Vagina (tissue), 2 donors: ENCODE data around the gene CDK14. TPM values are rescaled to one million over a fixed set of nuclear protein-coding genes. Genes with fewer than 3 reads are reported as not detected.

Experiments
- DNase-seq, 2 donors: peaks; one replicate each; pipeline ENCODE4 v3.0.0-alpha.2; 2017; ENCODE audit errors: extremely low spot score in 2 of 2
- H3K27ac ChIP-seq: fragments of 200-600 bp; sonication (generic); one replicate; pipeline ENCODE4 v1.5.1; 2019
- H3K27me3 ChIP-seq: fragments of 200-600 bp; sonication (generic); one replicate; pipeline ENCODE4 v1.5.1; 2019
- H3K36me3 ChIP-seq, 2 donors: fragments of 200-600 bp; sonication (generic); one replicate each; pipeline ENCODE4 v1.5.1; 2017 to 2019
- H3K4me1 ChIP-seq: fragments of 200-600 bp; sonication (generic); one replicate; pipeline ENCODE4 v1.5.1; 2019
- H3K4me3 ChIP-seq, 2 donors: fragments of 200-600 bp; sonication (generic); 1 replicate in 1 of 2; 2 replicates in 1 of 2; pipeline ENCODE4 v1.5.1; 2016 to 2019
- H3K9me3 ChIP-seq: fragments of 200-600 bp; sonication (generic); one replicate; pipeline ENCODE4 v1.5.1; 2019
- POLR2A ChIP-seq, 2 donors: fragments of 450-650 bp; IDR thresholded peaks; one replicate each; pipeline ENCODE4 v1.6.1; 2017; ENCODE audit warnings: antibody characterized with exemption in 2 of 2, mild to moderate bottlenecking in 2 of 2, moderate library complexity in 2 of 2
- POLR2AphosphoS5 ChIP-seq, 2 donors: sonication (generic); formaldehyde crosslinking; IDR thresholded peaks; one replicate each; pipeline ENCODE4 v1.9.0; 2017; ENCODE audit warnings: antibody characterized with exemption in 2 of 2, mild to moderate bottlenecking in 2 of 2, low read depth in 1 of 2; ENCODE audit not compliant: insufficient read depth in 1 of 2
- intact Hi-C: fragments of 100-400 bp; cut with DNase I; formaldehyde crosslinking; loops from one replicate; pipeline ENCODE4 v1.15.1; 2023
- total RNA-seq: library from RNA; depleted of rRNA; stranded (reverse); fragments of >200 nt; gene quantifications from one replicate; pipeline ENCODE4 v1.2.3, GENCODE V29; 2016
- TF ChIP-seq, protein P1 (sequence below), 3 experiments: fragments of 450-650 bp in 2 of 3; fragments of 200-600 bp in 1 of 3; sonication (generic) in 1 of 3; IDR thresholded peaks; one replicate each; pipeline ENCODE4 v1.5.1; 2017 to 2019; ENCODE audit warnings: antibody characterized with exemption in 3 of 3, mild to moderate bottlenecking in 2 of 3, moderate library complexity in 2 of 3

The CDK14 gene
- total RNA-seq, 1 donor from 2014 or later: 21.6 TPM

DNA sequence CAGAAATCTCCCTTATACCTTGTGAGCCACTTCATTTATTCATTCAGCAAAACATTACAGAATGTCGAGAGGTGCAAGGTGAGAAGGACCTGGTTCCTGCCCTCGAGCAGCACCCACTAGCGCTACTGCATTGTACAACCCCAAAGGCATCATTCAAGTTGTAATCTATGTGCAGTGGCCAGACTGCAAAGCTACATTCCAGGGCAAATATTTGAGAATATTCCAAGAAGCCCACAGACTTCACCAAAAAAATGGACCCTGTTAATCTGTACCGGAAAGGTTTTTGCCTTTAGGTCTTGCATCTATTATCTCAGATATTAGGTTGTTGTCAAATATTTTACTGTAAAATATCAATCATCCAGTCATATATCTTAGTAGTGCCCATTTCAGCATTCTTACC is 372.8 kb downstream of the CDK14 start:
- no peaks in the 10 kb centered on the region for H3K4me1 ChIP-seq
- intact Hi-C loops: no loop called here
- no peak for DNase-seq
- H3K9me3 ChIP-seq: no peaks in the 10 kb centered on the region
- H3K36me3 ChIP-seq: no peaks in the 10 kb centered on the region
- H3K4me3 ChIP-seq: no peak overlapping the region
- TF ChIP-seq, protein P1, sequence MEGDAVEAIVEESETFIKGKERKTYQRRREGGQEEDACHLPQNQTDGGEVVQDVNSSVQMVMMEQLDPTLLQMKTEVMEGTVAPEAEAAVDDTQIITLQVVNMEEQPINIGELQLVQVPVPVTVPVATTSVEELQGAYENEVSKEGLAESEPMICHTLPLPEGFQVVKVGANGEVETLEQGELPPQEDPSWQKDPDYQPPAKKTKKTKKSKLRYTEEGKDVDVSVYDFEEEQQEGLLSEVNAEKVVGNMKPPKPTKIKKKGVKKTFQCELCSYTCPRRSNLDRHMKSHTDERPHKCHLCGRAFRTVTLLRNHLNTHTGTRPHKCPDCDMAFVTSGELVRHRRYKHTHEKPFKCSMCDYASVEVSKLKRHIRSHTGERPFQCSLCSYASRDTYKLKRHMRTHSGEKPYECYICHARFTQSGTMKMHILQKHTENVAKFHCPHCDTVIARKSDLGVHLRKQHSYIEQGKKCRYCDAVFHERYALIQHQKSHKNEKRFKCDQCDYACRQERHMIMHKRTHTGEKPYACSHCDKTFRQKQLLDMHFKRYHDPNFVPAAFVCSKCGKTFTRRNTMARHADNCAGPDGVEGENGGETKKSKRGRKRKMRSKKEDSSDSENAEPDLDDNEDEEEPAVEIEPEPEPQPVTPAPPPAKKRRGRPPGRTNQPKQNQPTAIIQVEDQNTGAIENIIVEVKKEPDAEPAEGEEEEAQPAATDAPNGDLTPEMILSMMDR (IDR thresholded peaks at IDR 0.05): no peak
- no peaks in the 10 kb centered on the region for H3K27me3 ChIP-seq
- H3K27ac ChIP-seq: no peak overlapping the region

DNA sequence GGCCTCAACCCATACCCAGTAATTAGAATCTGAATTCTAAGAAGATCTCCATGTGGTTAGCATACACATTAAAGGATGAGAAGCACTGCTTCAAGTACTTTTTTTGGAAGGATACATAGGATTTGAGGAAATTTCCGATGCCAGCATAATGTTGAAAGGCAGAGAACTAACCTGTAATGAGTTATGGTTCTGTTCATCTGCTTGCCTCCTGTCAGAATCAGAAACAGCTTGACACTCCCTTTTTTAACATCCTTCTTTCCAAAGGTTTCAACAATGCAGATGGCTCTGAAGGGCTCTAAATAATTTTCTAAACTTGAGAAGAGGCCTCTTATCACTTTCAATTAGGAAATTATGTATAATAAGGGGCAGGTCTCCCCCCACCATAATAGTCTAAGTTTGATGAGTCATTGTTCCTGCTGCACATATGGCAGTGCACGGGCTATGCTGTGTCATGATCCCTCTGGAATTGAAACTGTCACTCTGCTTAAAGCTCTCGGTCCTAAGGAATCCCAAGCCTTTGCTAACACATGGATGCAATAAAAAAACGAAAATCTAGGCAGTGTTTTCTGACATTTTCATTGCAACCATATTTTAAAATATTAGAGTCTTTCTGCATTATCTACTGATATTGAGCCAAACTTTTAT is 376.9 kb downstream of the CDK14 start:
- no peak overlapping the region for H3K27ac ChIP-seq
- H3K9me3 ChIP-seq: no peaks in the 10 kb centered on the region
- intact Hi-C loops: no loop called here
- H3K4me1 ChIP-seq: no peaks in the 10 kb centered on the region
- no peaks in the 10 kb centered on the region for H3K27me3 ChIP-seq
- no peaks in the 10 kb centered on the region for H3K36me3 ChIP-seq
- TF ChIP-seq POLR2A (IDR thresholded peaks at IDR 0.05) (no peak), POLR2AphosphoS5 (IDR thresholded peaks at IDR 0.05; ENCODE audit: insufficient read depth in 1 of 2, low read depth in 1 of 2) (no peak)
- TF ChIP-seq, protein P1 (IDR thresholded peaks at IDR 0.05): no peak
- DNase-seq: no peak
- H3K4me3 ChIP-seq: no peak overlapping the region

DNA sequence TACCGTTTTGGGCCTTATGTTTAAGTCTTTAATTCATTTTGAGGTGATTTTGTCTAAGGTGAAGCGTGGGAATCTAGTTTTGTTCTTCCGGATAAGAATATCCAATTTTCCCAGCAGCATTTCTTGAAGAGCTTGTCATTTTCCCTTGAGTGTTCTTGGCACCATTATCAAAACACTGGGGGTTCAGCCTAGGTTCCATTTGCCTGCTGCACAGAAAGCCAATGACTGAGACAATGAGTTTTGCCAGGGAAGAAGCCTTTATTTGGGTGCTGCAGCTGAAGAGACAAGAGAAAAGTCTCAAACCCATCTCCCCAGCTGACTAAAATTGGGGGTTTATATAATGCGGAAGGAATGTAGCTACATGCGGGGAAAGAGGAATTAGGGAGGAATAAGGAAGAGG is 380.9 kb downstream of the CDK14 start:
- no peaks in the 10 kb centered on the region for H3K27me3 ChIP-seq
- no peak overlapping the region for H3K4me3 ChIP-seq
- intact Hi-C loops: no loop called here
- H3K27ac ChIP-seq: no peak overlapping the region
- no peak for DNase-seq
- H3K36me3 ChIP-seq: no peaks in the 10 kb centered on the region
- H3K9me3 ChIP-seq: no peaks in the 10 kb centered on the region
- TF ChIP-seq, protein P1 (IDR thresholded peaks at IDR 0.05): no peak
- TF ChIP-seq POLR2AphosphoS5 (IDR thresholded peaks at IDR 0.05; ENCODE audit: insufficient read depth in 1 of 2, low read depth in 1 of 2) (no peak), POLR2A (IDR thresholded peaks at IDR 0.05) (no peak)
- no peaks in the 10 kb centered on the region for H3K4me1 ChIP-seq

DNA sequence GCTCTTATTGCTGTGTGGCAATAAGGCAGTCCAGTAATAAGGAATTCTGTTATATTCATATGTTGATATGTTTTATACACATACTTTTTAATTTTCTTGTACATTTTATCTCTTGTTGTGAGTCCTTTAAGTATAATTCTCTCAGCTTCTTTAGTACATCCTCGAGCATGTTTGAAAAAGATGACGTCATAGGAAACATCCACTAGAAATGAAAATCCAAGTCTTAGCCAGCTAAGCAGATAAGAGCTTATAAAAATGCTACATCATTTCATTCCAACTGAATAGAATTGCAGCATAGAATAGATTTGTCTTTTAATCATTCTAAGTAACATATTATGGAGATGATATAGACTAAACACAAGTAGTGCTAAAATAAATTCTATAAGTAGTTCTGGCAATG is 384.4 kb downstream of the CDK14 start:
- Histone ChIP-seq H3K27ac (no peak overlapping the region), H3K4me1 (no peaks in the 10 kb centered on the region), H3K27me3 (no peaks in the 10 kb centered on the region), H3K36me3 (no peaks in the 10 kb centered on the region), H3K4me3 (no peak overlapping the region), H3K9me3 (no peaks in the 10 kb centered on the region)
- intact Hi-C loops: no loop called here
- no peak for DNase-seq
- TF ChIP-seq, protein P1 (IDR thresholded peaks at IDR 0.05): no peak
- TF ChIP-seq POLR2A (IDR thresholded peaks at IDR 0.05): no peak
- TF ChIP-seq POLR2AphosphoS5 (IDR thresholded peaks at IDR 0.05; ENCODE audit: insufficient read depth in 1 of 2, low read depth in 1 of 2): no peak

DNA sequence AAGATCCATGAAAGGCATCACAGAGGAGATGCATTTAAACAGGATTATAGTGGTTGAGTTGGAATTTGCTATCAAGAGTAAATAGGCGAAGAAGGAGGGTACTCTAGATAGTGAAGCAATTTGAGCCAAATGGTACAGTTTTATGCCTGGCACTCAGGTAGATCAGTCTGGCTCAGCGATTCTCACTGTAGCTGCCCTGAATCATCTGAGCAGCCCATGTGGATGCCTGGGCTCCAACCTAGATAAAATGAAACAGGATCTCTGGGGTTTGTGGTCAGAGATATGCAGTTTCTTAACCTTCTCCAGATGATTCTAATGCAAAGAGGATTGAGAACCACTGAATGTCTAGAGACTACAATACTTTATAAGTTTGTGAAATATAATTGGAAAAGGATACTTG is 386.1 kb downstream of the CDK14 start:
- Histone ChIP-seq H3K4me3 (no peak overlapping the region), H3K27ac (no peak overlapping the region), H3K27me3 (no peaks in the 10 kb centered on the region), H3K9me3 (no peaks in the 10 kb centered on the region), H3K36me3 (no peaks in the 10 kb centered on the region), H3K4me1 (no peaks in the 10 kb centered on the region)
- TF ChIP-seq, protein P1 (IDR thresholded peaks at IDR 0.05): no peak
- TF ChIP-seq POLR2A (IDR thresholded peaks at IDR 0.05) (no peak), POLR2AphosphoS5 (IDR thresholded peaks at IDR 0.05; ENCODE audit: insufficient read depth in 1 of 2, low read depth in 1 of 2) (no peak)
- DNase-seq: no peak
- intact Hi-C loops: loop anchor here (2.0 kb wide), 1 partner anchor 161 kb away; no protein-coding TSS in a partner anchor
